SK-N-MC (cell line): ENCODE measurements around the gene PCSK5.

Experiments used
- EZH2 ChIP-seq: fragments of 200-600 bp; sonication (generic); IDR thresholded peaks from one replicate; pipeline ENCODE4 v1.6.1; 2017; ENCODE audit warnings: antibody characterized with exemption
- FOXP2 ChIP-seq: optimal IDR thresholded peaks from 2 replicates; pipeline ENCODE3; 2011; ENCODE audit warnings: mild to moderate bottlenecking, moderate library complexity; ENCODE audit not compliant: insufficient read depth; ENCODE audit errors: extremely low read length, control extremely low read depth
- POLR2AphosphoS5 ChIP-seq: IDR thresholded peaks from 2 replicates; pipeline ENCODE4 v1.6.1; 2012; ENCODE audit warnings: mild to moderate bottlenecking, low read depth, low read length, borderline replicate concordance

GRCh38 chr9:76192013-76192412, 301.5 kb downstream of the PCSK5 start:
- TF ChIP-seq EZH2 (no peak), POLR2AphosphoS5 (no peak), FOXP2 (no peak)
